Parathyroid adenoma (tissue), 2 donors: ENCODE results near the gene PLSCR2.
"Not testable (repeated sequence)": the region's sequence is repeated elsewhere in the genome, so short reads cannot be mapped to it uniquely, and the experiment has no call there.

ENCODE experiments used
- H2AFZ ChIP-seq: fragments of 300-600 bp; sonication (generic); one replicate; pipeline ENCODE4 v1.7.0; 2017; ENCODE audit warnings: antibody characterized with exemption, mild to moderate bottlenecking
- H3K27ac ChIP-seq: fragments of 300-600 bp; sonication (generic); one replicate; pipeline ENCODE4 v1.7.0; 2017
- H3K27me3 ChIP-seq: fragments of 300-600 bp; sonication (generic); one replicate; pipeline ENCODE4 v1.7.0; 2017; ENCODE audit warnings: low read length; ENCODE audit not compliant: control insufficient read depth, insufficient read depth
- H3K36me3 ChIP-seq: fragments of 300-600 bp; sonication (generic); one replicate; pipeline ENCODE4 v1.7.0; 2017; ENCODE audit warnings: low read length; ENCODE audit not compliant: control insufficient read depth, insufficient read depth
- H3K4me1 ChIP-seq: fragments of 300-600 bp; sonication (generic); one replicate; pipeline ENCODE4 v1.7.0; 2017; ENCODE audit warnings: control low read depth
- H3K4me2 ChIP-seq: fragments of 300-600 bp; sonication (generic); one replicate; pipeline ENCODE4 v1.7.0; 2017; ENCODE audit warnings: low read length
- H3K4me3 ChIP-seq: fragments of 300-600 bp; sonication (generic); one replicate; pipeline ENCODE4 v1.7.0; 2017; ENCODE audit warnings: low read depth, low read length
- H3K79me2 ChIP-seq: fragments of 300-600 bp; sonication (generic); one replicate; pipeline ENCODE4 v1.7.0; 2017; ENCODE audit warnings: control low read depth
- H3K9ac ChIP-seq: fragments of 300-600 bp; sonication (generic); one replicate; pipeline ENCODE4 v1.7.0; 2017; ENCODE audit warnings: mild to moderate bottlenecking
- H3K9me3 ChIP-seq: fragments of 300-600 bp; sonication (generic); one replicate; pipeline ENCODE4 v1.7.0; 2017; ENCODE audit warnings: low read length; ENCODE audit not compliant: control insufficient read depth
- CTCF ChIP-seq: fragments of 300-600 bp; sonication (generic); IDR thresholded peaks from one replicate; pipeline ENCODE4 v1.7.0; 2017; ENCODE audit warnings: antibody characterized with exemption, mild to moderate bottlenecking
- donor health status: primary hyperparathyroidism.

Gene PLSCR2

DNA sequence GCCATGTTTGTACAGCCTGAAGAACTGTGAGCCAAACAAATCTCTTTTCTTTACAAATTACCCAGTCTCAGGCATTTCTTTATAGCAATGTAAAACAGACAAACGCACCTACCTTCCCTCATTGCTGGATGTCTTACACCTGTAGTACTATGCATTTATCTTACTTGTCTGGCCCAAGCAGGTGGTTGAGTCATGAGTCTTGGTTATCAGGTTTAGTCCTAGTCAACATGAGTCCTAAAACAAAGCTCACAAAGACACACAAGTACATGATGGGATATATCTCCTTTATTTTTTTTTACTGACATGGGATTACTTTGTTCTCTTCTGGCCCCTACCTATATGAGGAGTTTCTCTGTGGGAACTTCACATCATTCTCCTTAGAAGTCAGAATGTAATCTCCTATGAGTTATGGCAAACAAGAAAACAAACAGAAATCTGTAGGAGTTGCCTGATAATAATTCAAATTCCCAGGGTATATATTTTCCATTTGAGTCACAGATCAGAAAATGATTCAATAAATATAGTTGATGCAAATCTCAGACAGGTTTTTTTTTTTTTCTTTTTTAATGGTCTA lies 33.6 kb upstream of the PLSCR2 start:
- Histone ChIP-seq H3K4me2 (no peak overlapping the region), H3K4me1 (no peaks in the 10 kb centered on the region), H3K4me3 (no peak overlapping the region), H2AFZ (no peak overlapping the region), H3K9me3 (no peaks in the 10 kb centered on the region), H3K9ac (no peak overlapping the region), H3K79me2 (no peaks in the 10 kb centered on the region), H3K27ac (no peak overlapping the region), H3K27me3 (no peaks in the 10 kb centered on the region), H3K36me3 (no peaks in the 10 kb centered on the region)
- TF ChIP-seq CTCF, result no peak

- H3K4me3 ChIP-seq, result no peak overlapping the region
- no peaks in the 10 kb centered on the region for H3K4me1 ChIP-seq
These were observed 32.4 kb upstream of the PLSCR2 start for GRCh38 chr3:146501752-146502151.

GRCh38 chr3:146499701-146500100 lies 30.3 kb upstream of the PLSCR2 start:
- Histone ChIP-seq H3K36me3 (no peaks in the 10 kb centered on the region), H3K27ac (no peak overlapping the region), H3K4me3 (no peak overlapping the region), H3K9me3 (no peaks in the 10 kb centered on the region), H3K4me1 (no peaks in the 10 kb centered on the region), H3K9ac (no peak overlapping the region), H2AFZ (no peak overlapping the region), H3K4me2 (no peak overlapping the region), H3K27me3 (no peaks in the 10 kb centered on the region), H3K79me2 (no peaks in the 10 kb centered on the region)
- no peak for TF ChIP-seq CTCF

More at GRCh38 chr3:146501752-146502151, 32.4 kb upstream of the PLSCR2 start:
- Histone ChIP-seq H2AFZ (no peak overlapping the region), H3K9me3 (no peaks in the 10 kb centered on the region), H3K9ac (no peak overlapping the region), H3K36me3 (no peaks in the 10 kb centered on the region), H3K4me2 (no peak overlapping the region), H3K79me2 (no peaks in the 10 kb centered on the region), H3K27me3 (no peaks in the 10 kb centered on the region), H3K27ac (no peak overlapping the region)
- TF ChIP-seq CTCF, result no peak

DNA sequence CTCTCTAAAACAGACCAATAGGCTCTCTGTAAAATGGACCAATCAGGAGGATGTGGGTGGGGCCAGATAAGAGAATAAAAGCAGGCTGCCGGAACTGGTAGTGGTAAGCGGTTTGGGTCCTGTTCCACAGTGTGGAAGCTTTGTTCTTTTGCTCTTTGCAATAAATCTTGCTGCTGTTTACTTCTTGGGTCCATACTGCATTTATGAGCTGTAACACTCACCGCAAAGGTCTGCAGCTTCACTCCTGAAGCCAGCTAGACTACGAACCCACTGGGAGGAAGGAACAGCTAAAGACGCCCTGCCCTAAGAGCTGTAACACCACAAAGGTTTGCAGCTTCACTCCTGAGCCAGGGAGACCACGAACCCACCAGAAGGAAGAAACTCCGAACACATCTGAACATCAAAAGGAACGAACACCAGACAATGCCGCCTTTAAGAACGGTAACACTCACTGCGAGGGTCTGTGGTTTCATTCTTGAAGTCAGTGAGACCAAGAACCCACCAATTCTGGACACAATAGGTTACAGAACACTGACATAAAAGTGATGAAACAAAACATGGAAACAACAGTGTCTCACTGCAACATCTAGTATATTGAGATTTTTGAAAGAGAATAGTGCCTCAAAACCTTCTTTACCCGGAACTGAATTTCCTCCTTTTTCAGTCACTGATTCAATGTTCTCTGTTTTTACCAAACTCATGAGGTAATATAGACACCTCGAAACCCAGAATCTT lies 28.8 kb upstream of the PLSCR2 start:
- no peaks in the 10 kb centered on the region for H3K4me1 ChIP-seq
- H3K4me3 ChIP-seq, result no peak overlapping the region
- no peaks in the 10 kb centered on the region for H3K27me3 ChIP-seq
- H3K27ac ChIP-seq, result no peak overlapping the region
- H2AFZ ChIP-seq, result no peak overlapping the region
- no peak overlapping the region for H3K9ac ChIP-seq
- H3K79me2 ChIP-seq, result no peaks in the 10 kb centered on the region
- H3K36me3 ChIP-seq, result no peaks in the 10 kb centered on the region
- TF ChIP-seq CTCF, result no peak
- no peak overlapping the region for H3K4me2 ChIP-seq
- no peaks in the 10 kb centered on the region for H3K9me3 ChIP-seq

GRCh38 chr3:146497145-146497843 lies 27.9 kb upstream of the PLSCR2 start:
- not testable (repeated sequence) for H3K79me2 ChIP-seq, H3K4me3 ChIP-seq, H3K9me3 ChIP-seq, H2AFZ ChIP-seq, H3K9ac ChIP-seq, H3K4me2 ChIP-seq, H3K36me3 ChIP-seq, H3K4me1 ChIP-seq, H3K27ac ChIP-seq, H3K27me3 ChIP-seq
